ENCODE data around the gene XXYLT1. TPM values are rescaled to one million over a fixed set of nuclear protein-coding genes. Genes with fewer than 3 reads are reported as not detected.

XXYLT1 gene
- total RNA-seq, 1 donor from 2014 or later, result 16.4 TPM

GRCh38 chr3:195194559-195195206, 76.3 kb downstream of the XXYLT1 start:
- no peak for TF ChIP-seq EZH2 (IDR thresholded peaks at IDR 0.05)
- TF ChIP-seq EZH2phosphoT487 (IDR thresholded peaks at IDR 0.05), result no peak
- no peak for TF ChIP-seq CTCF (IDR thresholded peaks at IDR 0.05)
- Histone ChIP-seq H3K27me3 (no peaks in the 10 kb centered on the region), H3F3A (ENCODE audit: low read depth) (peaks cover 26% of the 10 kb centered on the region), H3K79me2 (ENCODE audit: low read depth) (peaks cover 76% of the 10 kb centered on the region), H3K9ac (no peak overlapping the region), H2AFZ (replicated peaks) (no peak overlapping the region), H3K4me1 (peaks cover 24% of the 10 kb centered on the region), H3K4me2 (peak overlapping the region; percentile 23), H3K9me3 (ENCODE audit: low read depth) (peaks cover 12% of the 10 kb centered on the region), H4K20me1 (ENCODE audit: low read depth) (peaks cover 19% of the 10 kb centered on the region), H3K36me3 (peaks cover 7% of the 10 kb centered on the region), H3K4me3 (no peak overlapping the region), H3K27ac (no peak overlapping the region)
- Mint-ChIP-seq H3K27ac (peak overlapping the region; percentile 79), H3K9me3 (peaks cover 21% of the 10 kb centered on the region), H3K4me3 (no peak overlapping the region), H3K4me1 (peaks cover 45% of the 10 kb centered on the region), H3K36me3 (peaks cover 10% of the 10 kb centered on the region), H3K27me3 (ENCODE audit: insufficient read depth, low read depth) (no peaks in the 10 kb centered on the region)
- DNase-seq (ENCODE audit: low spot score), result no peak

GRCh38 chr3:195191580-195191979, 79.4 kb downstream of the XXYLT1 start:
- Histone ChIP-seq H3K4me3 (no peak overlapping the region), H3K27me3 (no peaks in the 10 kb centered on the region), H3K9ac (no peak overlapping the region), H3K4me2 (no peak overlapping the region), H2AFZ (replicated peaks) (no peak overlapping the region), H3F3A (ENCODE audit: low read depth) (peaks cover 21% of the 10 kb centered on the region), H3K9me3 (ENCODE audit: low read depth) (peaks cover 12% of the 10 kb centered on the region), H3K36me3 (peaks cover 7% of the 10 kb centered on the region), H3K79me2 (ENCODE audit: low read depth) (peaks cover 81% of the 10 kb centered on the region), H4K20me1 (ENCODE audit: low read depth) (peaks cover 19% of the 10 kb centered on the region), H3K27ac (no peak overlapping the region), H3K4me1 (peaks cover 30% of the 10 kb centered on the region)
- H3K36me3 Mint-ChIP-seq, result peaks cover 14% of the 10 kb centered on the region
- TF ChIP-seq CTCF (IDR thresholded peaks at IDR 0.05) (no peak), EZH2phosphoT487 (IDR thresholded peaks at IDR 0.05) (no peak), EZH2 (IDR thresholded peaks at IDR 0.05) (no peak)
- H3K4me1 Mint-ChIP-seq, result peaks cover 39% of the 10 kb centered on the region
- peaks cover 27% of the 10 kb centered on the region for H3K9me3 Mint-ChIP-seq
- DNase-seq (ENCODE audit: low spot score), result no peak
- H3K27ac Mint-ChIP-seq, result no peak overlapping the region
- H3K27me3 Mint-ChIP-seq (ENCODE audit: insufficient read depth, low read depth), result peaks cover 2% of the 10 kb centered on the region
- H3K4me3 Mint-ChIP-seq, result no peak overlapping the region

GRCh38 chr3:195189821-195190220, 81.1 kb downstream of the XXYLT1 start:
- H3F3A ChIP-seq (ENCODE audit: low read depth), result peaks cover 4% of the 10 kb centered on the region
- Mint-ChIP-seq H3K4me3 (no peak overlapping the region), H3K27ac (no peak overlapping the region), H3K36me3 (peaks cover 14% of the 10 kb centered on the region), H3K9me3 (peaks cover 27% of the 10 kb centered on the region), H3K27me3 (ENCODE audit: insufficient read depth, low read depth) (peaks cover 2% of the 10 kb centered on the region), H3K4me1 (peaks cover 30% of the 10 kb centered on the region)
- peaks cover 14% of the 10 kb centered on the region for H3K4me1 ChIP-seq
- H3K36me3 ChIP-seq, result peaks cover 7% of the 10 kb centered on the region
- no peak overlapping the region for H3K4me2 ChIP-seq
- no peaks in the 10 kb centered on the region for H3K27me3 ChIP-seq
- TF ChIP-seq EZH2phosphoT487 (IDR thresholded peaks at IDR 0.05) (no peak), EZH2 (IDR thresholded peaks at IDR 0.05) (no peak), CTCF (IDR thresholded peaks at IDR 0.05) (no peak)
- H2AFZ ChIP-seq (replicated peaks), result no peak overlapping the region
- peaks cover 12% of the 10 kb centered on the region for H3K9me3 ChIP-seq (ENCODE audit: low read depth)
- H3K27ac ChIP-seq, result no peak overlapping the region
- no peak overlapping the region for H3K4me3 ChIP-seq
- DNase-seq (ENCODE audit: low spot score), result no peak
- peaks cover 5% of the 10 kb centered on the region for H4K20me1 ChIP-seq (ENCODE audit: low read depth)
- H3K9ac ChIP-seq, result no peak overlapping the region
- H3K79me2 ChIP-seq (ENCODE audit: low read depth), result peaks cover 76% of the 10 kb centered on the region
